22Rv1 (cell line): Measurements from ENCODE around the gene BCL10.

Source experiments
- ZFX ChIP-seq: fragments of 450-650 bp; IDR thresholded peaks from 2 replicates; pipeline ENCODE4 v1.6.1; 2017; ENCODE audit warnings: antibody characterized with exemption, borderline replicate concordance
- TF ChIP-seq, protein P1 (sequence below): fragments of 450-650 bp; IDR thresholded peaks from 2 replicates; pipeline ENCODE4 v1.5.1; 2017; ENCODE audit warnings: mild to moderate bottlenecking

DNA sequence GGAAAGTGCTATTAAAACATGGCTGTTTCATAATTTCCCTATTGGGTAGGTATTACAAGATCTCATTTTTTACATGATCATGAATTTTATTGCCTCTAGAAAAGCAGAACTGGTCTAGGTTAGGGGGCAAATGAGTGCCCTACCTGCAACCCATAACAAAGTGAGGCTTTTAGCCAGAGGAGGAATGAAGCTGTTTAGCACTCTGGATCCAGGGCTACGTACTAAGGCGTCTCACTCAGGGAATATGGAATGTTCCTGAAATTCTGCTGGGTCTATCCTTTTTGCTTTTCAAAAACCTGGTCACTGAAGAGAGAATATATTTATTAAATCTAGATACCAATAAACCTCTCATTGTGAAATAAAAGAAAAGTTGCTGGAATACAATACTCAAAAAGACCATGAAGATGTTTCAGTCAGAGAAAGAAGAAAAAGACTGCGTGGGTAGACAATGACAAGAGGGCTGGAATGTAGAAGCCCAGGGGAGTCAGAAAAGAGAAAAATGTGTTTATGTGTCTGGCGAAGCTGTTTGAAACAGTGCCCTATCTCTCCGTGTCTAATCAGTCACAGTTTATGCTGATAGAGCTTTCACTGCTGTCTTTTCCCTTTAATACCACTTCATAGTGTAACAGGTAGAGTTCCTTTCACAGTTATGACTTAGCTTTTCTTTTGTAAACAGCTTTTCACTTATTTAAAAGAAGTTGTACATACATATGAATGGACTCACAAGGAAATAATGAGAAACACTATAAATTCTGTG is 50.6 kb downstream of the BCL10 start:
- TF ChIP-seq, protein P1, sequence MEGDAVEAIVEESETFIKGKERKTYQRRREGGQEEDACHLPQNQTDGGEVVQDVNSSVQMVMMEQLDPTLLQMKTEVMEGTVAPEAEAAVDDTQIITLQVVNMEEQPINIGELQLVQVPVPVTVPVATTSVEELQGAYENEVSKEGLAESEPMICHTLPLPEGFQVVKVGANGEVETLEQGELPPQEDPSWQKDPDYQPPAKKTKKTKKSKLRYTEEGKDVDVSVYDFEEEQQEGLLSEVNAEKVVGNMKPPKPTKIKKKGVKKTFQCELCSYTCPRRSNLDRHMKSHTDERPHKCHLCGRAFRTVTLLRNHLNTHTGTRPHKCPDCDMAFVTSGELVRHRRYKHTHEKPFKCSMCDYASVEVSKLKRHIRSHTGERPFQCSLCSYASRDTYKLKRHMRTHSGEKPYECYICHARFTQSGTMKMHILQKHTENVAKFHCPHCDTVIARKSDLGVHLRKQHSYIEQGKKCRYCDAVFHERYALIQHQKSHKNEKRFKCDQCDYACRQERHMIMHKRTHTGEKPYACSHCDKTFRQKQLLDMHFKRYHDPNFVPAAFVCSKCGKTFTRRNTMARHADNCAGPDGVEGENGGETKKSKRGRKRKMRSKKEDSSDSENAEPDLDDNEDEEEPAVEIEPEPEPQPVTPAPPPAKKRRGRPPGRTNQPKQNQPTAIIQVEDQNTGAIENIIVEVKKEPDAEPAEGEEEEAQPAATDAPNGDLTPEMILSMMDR = no peak
- TF ChIP-seq ZFX = no peak
